ENCODE results near the gene PDE6C. TPM values are rescaled to one million over a fixed set of nuclear protein-coding genes. Genes with fewer than 3 reads are reported as not detected.

The PDE6C gene
- total RNA-seq, 1 experiment from 2014 or later, result not detected

GRCh38 chr10:93678805-93679587 lies 66.7 kb downstream of the PDE6C start (continued):
- TF ChIP-seq, protein P1, sequence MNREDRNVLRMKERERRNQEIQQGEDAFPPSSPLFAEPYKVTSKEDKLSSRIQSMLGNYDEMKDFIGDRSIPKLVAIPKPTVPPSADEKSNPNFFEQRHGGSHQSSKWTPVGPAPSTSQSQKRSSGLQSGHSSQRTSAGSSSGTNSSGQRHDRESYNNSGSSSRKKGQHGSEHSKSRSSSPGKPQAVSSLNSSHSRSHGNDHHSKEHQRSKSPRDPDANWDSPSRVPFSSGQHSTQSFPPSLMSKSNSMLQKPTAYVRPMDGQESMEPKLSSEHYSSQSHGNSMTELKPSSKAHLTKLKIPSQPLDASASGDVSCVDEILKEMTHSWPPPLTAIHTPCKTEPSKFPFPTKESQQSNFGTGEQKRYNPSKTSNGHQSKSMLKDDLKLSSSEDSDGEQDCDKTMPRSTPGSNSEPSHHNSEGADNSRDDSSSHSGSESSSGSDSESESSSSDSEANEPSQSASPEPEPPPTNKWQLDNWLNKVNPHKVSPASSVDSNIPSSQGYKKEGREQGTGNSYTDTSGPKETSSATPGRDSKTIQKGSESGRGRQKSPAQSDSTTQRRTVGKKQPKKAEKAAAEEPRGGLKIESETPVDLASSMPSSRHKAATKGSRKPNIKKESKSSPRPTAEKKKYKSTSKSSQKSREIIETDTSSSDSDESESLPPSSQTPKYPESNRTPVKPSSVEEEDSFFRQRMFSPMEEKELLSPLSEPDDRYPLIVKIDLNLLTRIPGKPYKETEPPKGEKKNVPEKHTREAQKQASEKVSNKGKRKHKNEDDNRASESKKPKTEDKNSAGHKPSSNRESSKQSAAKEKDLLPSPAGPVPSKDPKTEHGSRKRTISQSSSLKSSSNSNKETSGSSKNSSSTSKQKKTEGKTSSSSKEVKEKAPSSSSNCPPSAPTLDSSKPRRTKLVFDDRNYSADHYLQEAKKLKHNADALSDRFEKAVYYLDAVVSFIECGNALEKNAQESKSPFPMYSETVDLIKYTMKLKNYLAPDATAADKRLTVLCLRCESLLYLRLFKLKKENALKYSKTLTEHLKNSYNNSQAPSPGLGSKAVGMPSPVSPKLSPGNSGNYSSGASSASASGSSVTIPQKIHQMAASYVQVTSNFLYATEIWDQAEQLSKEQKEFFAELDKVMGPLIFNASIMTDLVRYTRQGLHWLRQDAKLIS (CRISPR knock-in tag; IDR thresholded peaks at IDR 0.05; ENCODE audit: borderline replicate concordance), result no peak
- TF ChIP-seq PREB (CRISPR knock-in tag; IDR thresholded peaks at IDR 0.05; ENCODE audit: borderline replicate concordance) (no peak), E2F1 (CRISPR knock-in tag; IDR thresholded peaks at IDR 0.05) (no peak), JAZF1 (CRISPR knock-in tag; IDR thresholded peaks at IDR 0.05) (no peak), ZNF263 (CRISPR knock-in tag; IDR thresholded peaks at IDR 0.05; ENCODE audit: low read depth) (no peak)

- no peak overlapping the region for H3K4me3 Mint-ChIP-seq
These were observed 68.2 kb downstream of the PDE6C start for GRCh38 chr10:93680412-93681047.

DNA sequence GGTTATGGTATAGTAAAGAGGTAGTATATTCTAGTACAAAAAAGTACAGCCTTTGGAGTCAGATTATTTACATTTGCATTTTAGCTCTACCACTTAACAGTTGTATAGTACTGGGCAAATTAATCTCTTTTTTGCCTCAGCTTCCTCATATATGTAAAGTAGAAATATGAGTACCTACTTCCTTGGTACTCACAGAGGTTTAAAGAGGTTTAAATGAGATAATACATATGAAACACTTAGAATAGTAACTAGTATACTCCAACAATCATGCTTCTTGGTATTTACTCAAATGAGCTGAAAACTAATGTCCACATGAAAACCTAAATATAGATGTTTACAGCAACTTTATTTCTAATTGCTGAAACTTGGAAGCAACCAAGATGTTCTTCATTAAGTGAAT lies 75.4 kb downstream of the PDE6C start:
- ATAC-seq (no peak), DNase-seq (ENCODE audit: low spot score) (no peak)
- POLR2A ChIA-PET, result no interaction called here
- Mint-ChIP-seq H3K4me1 (peaks cover 7% of the 10 kb centered on the region), H3K36me3 (peaks cover 12% of the 10 kb centered on the region), H3K4me3 (no peak overlapping the region), H3K27ac (no peak overlapping the region), H3K27me3 (ENCODE audit: low read depth) (no peaks in the 10 kb centered on the region), H3K9me3 (no peaks in the 10 kb centered on the region)
- CTCF ChIA-PET, result interaction anchor here (1.3 kb wide), 1 partner anchor 133 kb away, joined by 4 read pairs; no protein-coding TSS in a partner anchor
- TF ChIP-seq TEAD1 (CRISPR knock-in tag; IDR thresholded peaks at IDR 0.05) (no peak), SMAD4 (CRISPR knock-in tag; IDR thresholded peaks at IDR 0.05) (no peak), ERG (CRISPR knock-in tag; IDR thresholded peaks at IDR 0.05) (no peak), USF2 (CRISPR knock-in tag; IDR thresholded peaks at IDR 0.05) (no peak), ZNF671 (CRISPR knock-in tag; IDR thresholded peaks at IDR 0.05) (no peak)
- TF ChIP-seq, protein P2, sequence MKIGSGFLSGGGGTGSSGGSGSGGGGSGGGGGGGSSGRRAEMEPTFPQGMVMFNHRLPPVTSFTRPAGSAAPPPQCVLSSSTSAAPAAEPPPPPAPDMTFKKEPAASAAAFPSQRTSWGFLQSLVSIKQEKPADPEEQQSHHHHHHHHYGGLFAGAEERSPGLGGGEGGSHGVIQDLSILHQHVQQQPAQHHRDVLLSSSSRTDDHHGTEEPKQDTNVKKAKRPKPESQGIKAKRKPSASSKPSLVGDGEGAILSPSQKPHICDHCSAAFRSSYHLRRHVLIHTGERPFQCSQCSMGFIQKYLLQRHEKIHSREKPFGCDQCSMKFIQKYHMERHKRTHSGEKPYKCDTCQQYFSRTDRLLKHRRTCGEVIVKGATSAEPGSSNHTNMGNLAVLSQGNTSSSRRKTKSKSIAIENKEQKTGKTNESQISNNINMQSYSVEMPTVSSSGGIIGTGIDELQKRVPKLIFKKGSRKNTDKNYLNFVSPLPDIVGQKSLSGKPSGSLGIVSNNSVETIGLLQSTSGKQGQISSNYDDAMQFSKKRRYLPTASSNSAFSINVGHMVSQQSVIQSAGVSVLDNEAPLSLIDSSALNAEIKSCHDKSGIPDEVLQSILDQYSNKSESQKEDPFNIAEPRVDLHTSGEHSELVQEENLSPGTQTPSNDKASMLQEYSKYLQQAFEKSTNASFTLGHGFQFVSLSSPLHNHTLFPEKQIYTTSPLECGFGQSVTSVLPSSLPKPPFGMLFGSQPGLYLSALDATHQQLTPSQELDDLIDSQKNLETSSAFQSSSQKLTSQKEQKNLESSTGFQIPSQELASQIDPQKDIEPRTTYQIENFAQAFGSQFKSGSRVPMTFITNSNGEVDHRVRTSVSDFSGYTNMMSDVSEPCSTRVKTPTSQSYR (CRISPR knock-in tag; IDR thresholded peaks at IDR 0.05), result no peak

More at GRCh38 chr10:93680412-93681047, 68.2 kb downstream of the PDE6C start:
- Mint-ChIP-seq H3K4me1 (peaks cover 7% of the 10 kb centered on the region), H3K27me3 (ENCODE audit: low read depth) (no peaks in the 10 kb centered on the region), H3K9me3 (no peaks in the 10 kb centered on the region), H3K36me3 (peaks cover 22% of the 10 kb centered on the region), H3K27ac (no peak overlapping the region)
- TF ChIP-seq ZNF671 (CRISPR knock-in tag; IDR thresholded peaks at IDR 0.05) (no peak), NFE2L1 (CRISPR knock-in tag; IDR thresholded peaks at IDR 0.05) (no peak), ATF6 (CRISPR knock-in tag; IDR thresholded peaks at IDR 0.05) (no peak), ZNF263 (CRISPR knock-in tag; IDR thresholded peaks at IDR 0.05; ENCODE audit: low read depth) (no peak), KAT7 (CRISPR knock-in tag; IDR thresholded peaks at IDR 0.05; ENCODE audit: borderline replicate concordance) (no peak)
- DNase-seq (ENCODE audit: low spot score) (no peak), ATAC-seq (no peak)
- ChIA-PET POLR2A (no interaction called here), CTCF (interaction anchor here (0.6 to 4.5 kb wide), 8 partner anchors 22 to 393 kb away, joined by 3 to 71 read pairs (median 4); partner anchors contain the start of gene FRA10AC1)
